Right lung (tissue), 5 donors: ENCODE results near the gene USP3. TPM values are rescaled to one million over a fixed set of nuclear protein-coding genes. Genes with fewer than 3 reads are reported as not detected.
"Not testable (repeated sequence)": the region's sequence is repeated elsewhere in the genome, so short reads cannot be mapped to it uniquely, and the experiment has no call there.

Source experiments
- DNase-seq, 2 donors: peaks; one replicate each; pipeline ENCODE4 v3.0.0-alpha.2; 2013
- polyA plus RNA-seq, 5 donors: library from polyadenylated mRNA; unstranded; fragments of 120-200 nt; gene quantifications; one replicate each; pipeline versions ENCODE4 v1.2.1 to v1.2.3, GENCODE V29; 2013; ENCODE audit warnings: inconsistent platforms in 1 of 5, low replicate concordance in 1 of 5; ENCODE audit not compliant: insufficient read length in 5 of 5, insufficient read depth in 1 of 5

The USP3 gene
- polyA plus RNA-seq, 5 donors = 37.8 to 44.7 (median 42.4) TPM

GRCh38 chr15:63474810-63475316 is 29.5 kb upstream of the USP3 start:
- no peak for DNase-seq

DNA sequence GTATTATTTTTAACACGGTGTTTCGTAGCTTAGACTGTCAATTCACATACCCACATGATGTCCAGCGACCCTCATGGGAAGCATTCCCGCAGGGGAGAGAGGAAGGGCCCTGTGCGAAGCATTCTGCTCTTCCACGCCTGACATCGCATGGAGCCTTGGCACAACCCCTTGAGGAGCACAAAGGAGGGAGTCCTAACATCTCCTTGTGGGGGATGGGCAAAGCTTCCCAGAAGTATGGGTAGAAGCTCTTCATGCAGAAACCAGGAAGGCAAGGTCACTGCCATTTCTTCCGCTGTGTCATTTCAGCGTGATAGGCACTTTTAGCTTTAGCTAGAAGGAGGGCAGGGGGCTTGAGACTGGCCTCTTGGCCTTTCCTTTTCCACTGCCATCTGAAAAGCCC is 28.7 kb upstream of the USP3 start:
- no peak for DNase-seq

GRCh38 chr15:63476229-63476632 is 28.2 kb upstream of the USP3 start:
- no peak for DNase-seq

DNA sequence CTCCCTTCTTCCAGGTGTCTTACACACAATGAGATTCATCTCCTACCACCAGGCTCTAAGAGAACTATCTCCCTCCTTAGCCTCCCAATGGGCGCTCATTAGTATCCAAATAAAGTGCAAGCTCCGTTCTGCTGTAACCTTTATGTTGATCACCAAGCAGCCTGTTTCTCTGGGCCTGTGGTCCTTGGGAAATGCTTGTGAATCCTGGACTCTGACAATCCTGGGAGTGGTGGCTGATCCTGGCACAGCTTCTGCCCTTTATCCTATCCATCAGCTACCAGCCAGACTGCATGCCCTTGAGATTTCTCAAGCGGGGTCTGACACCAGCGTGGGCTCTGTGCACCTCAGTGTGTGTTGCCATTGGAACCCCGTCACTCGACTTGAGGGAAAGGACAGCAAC is 26.1 kb upstream of the USP3 start:
- DNase-seq = no peak

GRCh38 chr15:63480441-63480821 is 24.0 kb upstream of the USP3 start:
- DNase-seq = no peak

DNA sequence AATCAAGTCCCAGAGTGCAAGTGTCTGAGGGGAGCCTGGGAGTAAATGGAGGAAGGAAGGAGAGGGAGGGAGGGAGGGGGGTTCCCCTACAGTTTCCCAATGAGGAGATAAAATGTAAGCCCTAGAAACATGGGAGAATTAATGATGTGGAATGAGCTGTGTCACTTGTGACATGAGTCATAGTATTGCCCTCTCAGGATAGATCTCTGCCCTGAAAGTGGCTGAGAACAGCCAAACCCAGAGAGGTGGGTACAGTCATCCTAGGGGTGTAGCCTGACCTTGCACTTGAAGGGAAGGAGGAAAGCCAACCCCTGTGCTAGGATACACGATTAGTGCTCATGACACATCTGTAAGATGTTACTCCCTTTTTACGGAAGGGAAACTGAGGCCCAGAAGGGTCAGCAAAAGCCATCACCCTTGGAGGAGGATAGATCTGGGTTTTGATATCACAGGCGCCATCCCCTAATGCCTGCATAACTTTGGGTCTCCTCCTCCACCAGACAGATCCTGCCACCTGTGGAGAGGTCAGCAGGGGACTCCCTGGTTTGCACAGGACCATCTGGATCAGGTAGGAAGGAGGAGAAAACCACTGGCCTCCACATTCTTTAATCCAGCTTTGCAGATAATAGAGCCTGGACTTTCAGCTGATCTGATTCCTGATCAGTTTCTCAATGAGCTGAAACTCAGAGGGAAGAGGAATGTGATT is 23.1 kb upstream of the USP3 start:
- no peak for DNase-seq

DNA sequence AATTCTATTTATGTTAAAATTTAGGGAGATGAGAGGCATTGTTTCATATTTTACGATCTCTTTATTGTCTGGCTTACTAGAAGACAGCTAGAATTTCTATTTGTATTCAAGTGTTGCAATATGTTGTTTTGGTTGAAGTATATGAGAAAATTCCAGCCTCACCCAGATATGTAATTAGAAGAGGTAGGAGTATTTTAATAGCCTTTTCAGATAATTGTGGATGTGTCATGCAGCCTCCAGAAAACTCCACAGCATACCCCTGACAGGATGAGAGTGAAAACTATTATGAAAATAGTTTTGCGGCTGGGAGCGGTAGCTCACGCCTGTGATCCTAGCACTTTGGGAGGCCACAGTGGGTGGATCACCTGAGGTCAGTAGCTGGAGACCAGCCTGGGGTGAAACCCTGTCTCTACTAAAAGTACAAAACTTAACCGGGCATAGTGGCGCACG is 21.5 kb upstream of the USP3 start:
- no peak for DNase-seq

GRCh38 chr15:63483521-63484371 is 20.6 kb upstream of the USP3 start:
- DNase-seq = no peak

DNA sequence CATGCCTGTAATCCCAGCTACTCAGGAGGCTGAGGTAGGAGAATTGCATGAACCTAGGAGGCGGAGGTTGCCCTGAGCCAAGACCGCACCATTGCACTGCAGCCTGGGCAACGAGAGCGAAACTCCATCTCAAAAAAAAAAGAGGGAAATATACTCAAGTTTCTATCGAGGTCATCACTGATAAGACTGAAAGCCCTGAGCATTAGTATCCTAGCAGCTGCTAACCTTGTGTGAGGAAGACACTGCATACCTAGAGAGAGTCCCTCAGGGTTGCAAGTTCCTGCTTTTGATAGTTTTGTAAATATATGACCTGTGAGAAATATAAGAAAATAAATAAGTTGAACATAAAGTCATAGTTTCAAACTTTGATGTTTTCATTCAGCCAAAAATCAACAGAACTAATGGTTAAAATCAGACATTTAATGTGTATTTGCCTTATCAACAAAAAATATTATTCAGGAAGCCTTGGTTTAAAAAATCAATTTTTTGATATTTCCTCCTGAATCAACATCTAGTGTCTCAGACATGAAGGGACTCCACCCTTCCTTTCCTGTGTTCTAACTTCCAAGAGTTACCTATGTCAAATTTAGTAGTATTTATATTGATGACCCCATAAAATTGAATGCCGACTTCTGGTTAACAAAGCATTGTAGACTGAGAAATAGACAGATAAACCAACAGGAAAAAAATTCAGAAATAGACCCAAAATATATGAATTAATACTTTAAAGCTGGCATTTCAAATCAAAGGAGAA is 19.8 kb upstream of the USP3 start:
- DNase-seq = no peak

- peak in 1 of 2 donors; percentile 65 for DNase-seq
Observed at GRCh38 chr15:63487076-63487757, 17.2 kb upstream of the USP3 start.

- not testable (repeated sequence) for DNase-seq
Observed at GRCh38 chr15:63487758-63488397, 16.5 kb upstream of the USP3 start.

GRCh38 chr15:63488398-63488960 is 15.9 kb upstream of the USP3 start:
- no peak for DNase-seq

- no peak for DNase-seq
Observed at GRCh38 chr15:63489352-63489751, 15.0 kb upstream of the USP3 start.

GRCh38 chr15:63490345-63491034 is 13.9 kb upstream of the USP3 start:
- no peak for DNase-seq

DNA sequence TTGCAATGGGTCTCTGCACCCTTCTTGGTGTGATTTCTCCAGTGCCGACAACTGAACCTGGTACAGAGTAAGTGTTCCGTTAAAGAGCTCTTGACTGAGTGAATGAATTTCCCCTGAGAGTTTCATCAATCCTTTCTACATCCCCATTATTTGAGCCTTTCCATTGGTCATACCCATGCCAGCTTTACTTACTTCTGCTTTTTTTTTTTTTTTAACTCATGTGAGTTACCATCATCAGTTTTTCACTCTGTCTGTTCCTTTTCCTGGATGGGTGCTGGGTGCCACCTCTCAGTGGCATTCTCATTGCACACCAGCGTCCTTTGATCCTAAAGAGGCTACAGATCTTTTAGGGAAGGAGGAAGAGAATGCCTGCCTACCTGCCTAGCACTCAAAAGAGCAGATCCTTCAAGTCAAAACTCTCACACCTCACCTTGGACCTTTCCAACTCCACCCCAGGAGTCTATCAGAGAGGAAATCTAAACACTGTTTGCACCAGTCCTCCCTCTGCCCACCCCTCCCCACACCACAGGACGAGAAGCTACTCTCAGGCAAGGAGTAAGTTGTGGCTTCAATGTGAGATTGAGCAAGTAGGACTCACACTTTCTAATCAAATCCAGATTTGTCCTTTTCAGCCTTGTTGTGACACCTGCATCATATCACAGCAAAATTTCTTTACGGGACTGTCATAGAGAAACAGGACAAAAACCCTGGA is 13.1 kb upstream of the USP3 start:
- no peak for DNase-seq

DNA sequence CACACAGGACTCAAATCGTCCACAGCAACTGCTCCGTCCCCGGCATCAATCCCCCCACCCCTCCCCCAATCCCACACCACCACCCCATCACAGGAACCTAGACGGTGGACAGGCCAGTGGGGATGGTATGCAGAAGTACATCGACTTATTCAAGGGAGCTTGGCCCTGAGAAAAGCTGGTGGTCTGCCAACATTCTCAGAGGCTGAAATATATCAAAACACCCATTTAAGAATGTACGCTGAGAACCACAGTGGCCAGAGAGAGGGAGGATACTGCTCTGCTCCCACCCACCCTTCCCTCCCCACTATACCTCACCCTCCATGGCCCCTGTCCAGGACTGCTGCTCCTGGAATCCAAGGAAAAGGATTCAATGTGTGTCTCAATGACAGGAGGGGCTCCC is 12.4 kb upstream of the USP3 start:
- DNase-seq = no peak

- no peak for DNase-seq
Observed at GRCh38 chr15:63492541-63493077, 11.8 kb upstream of the USP3 start.

- DNase-seq = no peak
Observed at GRCh38 chr15:63493436-63493835, 11.0 kb upstream of the USP3 start.

DNA sequence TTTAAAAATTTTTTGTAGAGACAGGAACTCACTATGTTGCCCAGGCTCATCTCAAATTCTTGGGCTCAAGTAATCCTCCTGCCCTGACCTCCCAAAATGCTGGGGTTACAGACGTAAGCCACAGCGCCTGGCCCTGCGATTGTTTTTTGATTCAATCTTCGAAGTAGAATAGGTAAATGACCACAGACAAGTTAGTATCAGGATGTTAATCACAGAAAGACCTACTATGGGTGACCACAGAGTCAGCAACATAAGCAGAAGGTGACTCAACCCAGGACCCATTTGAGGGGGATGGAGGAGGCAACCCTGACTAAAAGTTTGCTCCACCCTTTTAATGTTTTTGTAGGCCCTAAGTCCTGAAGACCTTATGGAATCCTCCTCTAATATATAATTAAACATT is 10.0 kb upstream of the USP3 start:
- DNase-seq = no peak
